Sigmoid colon (tissue), 4 donors: Measurements from ENCODE around the gene TBC1D21.

Experiments
- CTCF ChIP-seq, 4 experiments: fragments of 450-650 bp in 3 of 4; fragments of 200-600 bp in 1 of 4; IDR thresholded peaks; one replicate each; pipeline ENCODE4 v1.5.1; 2016 to 2019; ENCODE audit warnings: antibody characterized with exemption in 4 of 4, mild to moderate bottlenecking in 3 of 4, moderate library complexity in 2 of 4
- EP300 ChIP-seq, 4 donors: sonication (generic); formaldehyde crosslinking; IDR thresholded peaks; one replicate each; pipeline ENCODE4 v1.6.1; 2017; ENCODE audit warnings: antibody characterized with exemption in 4 of 4

GRCh38 chr15:73906346-73907034 lies 33.1 kb downstream of the TBC1D21 start:
- TF ChIP-seq CTCF (IDR thresholded peaks at IDR 0.05), result no peak
- TF ChIP-seq EP300 (IDR thresholded peaks at IDR 0.05), result no peak
